ENCODE results near the gene MAP7.

Gene MAP7

DNA sequence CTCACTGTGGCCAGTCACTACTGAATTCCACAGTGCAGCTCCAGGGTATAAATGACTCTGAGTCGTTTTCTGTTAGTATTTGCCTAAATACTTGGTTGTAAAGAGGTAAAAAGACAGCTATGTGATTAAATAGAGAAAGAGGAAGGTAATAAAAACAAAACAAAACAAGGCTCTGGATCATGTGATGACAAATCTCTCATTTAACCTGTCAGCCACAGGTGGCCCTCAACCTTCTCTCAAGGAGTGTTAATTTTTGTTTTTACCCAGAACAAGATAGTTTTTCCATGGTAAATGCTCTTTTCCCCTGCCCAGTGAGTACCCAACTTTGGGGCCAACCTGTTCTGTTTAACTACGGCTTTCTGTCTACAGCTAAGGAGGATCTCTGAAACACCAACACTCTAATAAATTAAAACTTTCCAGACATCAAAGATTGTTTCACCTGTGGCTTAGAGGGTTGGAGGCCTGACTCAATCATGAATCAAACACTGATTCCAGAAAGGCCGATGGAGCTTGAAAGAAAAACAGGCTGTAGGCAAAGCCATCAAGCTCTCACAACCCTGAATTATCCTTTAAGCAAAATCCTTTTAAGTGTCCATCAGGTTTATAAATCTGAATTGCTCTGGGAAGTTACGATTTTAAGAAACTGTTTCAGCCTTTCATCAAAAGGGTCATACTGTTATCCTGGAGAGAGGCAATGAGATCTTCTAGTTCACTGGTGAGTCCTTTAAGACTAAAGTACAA, 179.1 kb downstream of the MAP7 start:
- DNase-seq: no peak

DNA sequence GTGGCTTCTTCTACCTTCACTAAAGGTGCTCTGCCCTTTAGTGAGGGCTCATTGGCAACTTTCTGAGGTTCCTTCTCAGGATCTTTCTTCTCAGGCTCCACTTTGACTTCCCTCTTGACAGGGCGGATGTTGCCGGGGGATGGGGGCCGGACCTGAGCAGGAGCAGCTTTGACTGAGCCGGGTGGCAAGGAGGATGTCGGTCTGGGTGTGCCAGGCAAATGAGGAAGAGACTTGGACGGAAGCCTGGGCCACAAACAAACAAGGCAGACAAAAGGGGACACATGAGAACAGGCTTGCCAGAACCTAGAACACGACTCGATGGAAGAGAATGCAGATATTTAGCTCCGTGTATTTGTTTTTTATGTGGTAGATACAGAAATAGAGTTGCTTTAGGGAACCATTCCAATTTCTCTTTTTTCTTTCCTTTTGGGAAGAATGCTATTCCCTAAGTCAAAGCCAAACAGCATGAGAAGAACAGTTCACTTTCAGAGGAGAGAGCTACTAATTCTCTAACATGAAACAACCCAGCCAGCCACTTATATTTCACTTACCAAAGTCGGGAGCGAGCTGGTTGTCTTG, 184.4 kb downstream of the MAP7 start:
- no peak for DNase-seq

DNA sequence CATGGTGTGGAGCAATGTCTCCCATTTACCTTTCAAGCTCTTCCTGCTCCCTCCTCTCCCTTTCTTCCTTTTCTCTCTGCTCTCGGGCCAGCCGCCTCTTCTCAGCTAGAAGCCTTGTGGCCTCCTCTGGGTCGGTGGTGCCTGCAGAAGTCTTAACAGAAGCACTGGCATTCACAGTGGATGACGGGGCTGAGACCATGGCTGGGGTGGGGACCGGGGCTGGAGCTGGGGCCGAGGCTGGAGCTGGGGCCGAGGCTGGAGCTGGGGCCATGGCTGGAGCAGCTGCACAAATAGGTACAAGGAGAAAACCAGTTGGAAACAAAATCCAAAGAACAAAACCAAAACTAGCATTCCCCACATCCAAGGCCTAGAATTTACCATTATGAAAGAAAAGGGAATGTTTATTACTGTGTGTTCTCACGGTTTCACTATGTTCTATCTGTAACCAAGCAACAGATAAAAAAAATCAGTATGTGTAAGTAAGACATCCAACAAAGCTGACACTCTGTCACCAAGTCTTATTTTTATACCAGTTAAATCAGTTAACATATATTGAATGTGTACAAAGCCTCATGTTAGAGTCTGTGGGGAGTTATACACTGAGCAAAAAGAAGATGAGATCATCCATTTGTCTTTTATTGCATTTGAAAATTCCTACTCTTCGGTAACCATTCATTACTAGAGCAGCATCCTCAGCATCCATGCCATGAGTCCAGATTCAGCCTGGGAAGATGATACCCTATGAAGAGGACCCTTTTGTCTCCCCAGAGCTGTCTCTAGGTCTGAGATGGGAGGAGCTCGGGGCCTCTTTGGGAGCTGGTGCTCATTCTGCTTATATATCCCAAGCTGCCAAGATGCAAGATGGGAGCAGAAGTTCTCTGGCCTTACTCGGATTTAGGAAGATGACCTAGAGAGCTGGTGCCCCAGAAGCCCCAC, 187.5 kb downstream of the MAP7 start:
- no peak for DNase-seq

DNA sequence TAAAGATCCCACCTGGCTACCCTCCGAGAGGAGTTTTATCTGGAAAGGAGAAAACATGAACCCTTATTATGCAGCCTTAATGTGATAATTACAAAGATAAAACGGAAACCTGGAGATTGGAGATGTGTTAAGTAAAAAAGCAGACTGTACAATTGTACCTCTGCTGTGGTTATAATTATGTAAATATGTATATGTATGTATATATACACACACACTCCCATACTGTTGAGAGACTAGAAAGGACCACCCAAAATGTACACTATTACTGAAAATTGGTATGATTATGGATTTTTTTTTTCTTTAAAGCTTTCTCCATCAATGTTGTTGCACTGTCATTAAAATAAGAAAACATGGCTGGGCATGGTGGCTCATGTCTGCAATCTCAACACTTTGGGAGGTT, 188.4 kb downstream of the MAP7 start:
- DNase-seq: no peak

DNA sequence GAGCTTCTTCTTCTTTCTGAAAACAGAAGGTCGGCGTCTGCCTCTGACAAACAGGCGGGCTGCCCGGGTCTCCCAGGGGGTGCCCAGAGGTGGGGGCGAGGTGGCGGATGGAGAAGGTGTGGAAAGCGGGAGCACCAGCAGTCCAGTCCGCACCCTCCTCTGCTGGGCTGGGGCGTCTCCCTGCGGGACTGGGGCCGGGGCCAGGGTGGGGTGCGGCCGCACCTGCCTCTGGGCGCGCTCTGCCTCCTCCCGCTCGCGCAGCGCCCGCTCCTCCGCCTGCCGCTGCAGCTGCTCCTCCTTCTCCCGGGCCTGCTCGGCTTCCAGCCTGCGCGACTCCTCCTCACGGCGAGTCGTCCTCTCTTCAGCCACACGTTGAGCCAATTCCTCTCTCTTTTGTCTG, 189.4 kb downstream of the MAP7 start:
- no peak for DNase-seq

DNA sequence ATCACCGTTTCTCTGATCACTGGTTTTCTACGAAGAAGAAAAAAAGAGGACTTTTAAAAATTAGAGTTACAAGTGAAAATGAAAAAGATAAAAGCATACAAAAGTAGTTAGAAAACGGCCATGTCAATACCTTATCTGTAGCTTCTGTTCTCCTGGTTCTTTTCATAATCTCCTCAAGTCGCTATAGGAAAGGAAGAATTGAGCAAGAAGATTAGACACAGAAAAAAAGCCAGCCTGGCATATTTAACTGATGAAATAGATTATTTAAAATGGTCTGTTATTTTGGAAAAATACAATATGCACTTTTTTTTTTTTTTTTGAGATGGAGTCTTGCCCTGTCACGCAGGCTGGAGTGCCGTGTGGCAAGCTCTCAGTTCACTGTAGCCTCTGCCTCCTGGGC, 190.4 kb downstream of the MAP7 start:
- no peak for DNase-seq

DNA sequence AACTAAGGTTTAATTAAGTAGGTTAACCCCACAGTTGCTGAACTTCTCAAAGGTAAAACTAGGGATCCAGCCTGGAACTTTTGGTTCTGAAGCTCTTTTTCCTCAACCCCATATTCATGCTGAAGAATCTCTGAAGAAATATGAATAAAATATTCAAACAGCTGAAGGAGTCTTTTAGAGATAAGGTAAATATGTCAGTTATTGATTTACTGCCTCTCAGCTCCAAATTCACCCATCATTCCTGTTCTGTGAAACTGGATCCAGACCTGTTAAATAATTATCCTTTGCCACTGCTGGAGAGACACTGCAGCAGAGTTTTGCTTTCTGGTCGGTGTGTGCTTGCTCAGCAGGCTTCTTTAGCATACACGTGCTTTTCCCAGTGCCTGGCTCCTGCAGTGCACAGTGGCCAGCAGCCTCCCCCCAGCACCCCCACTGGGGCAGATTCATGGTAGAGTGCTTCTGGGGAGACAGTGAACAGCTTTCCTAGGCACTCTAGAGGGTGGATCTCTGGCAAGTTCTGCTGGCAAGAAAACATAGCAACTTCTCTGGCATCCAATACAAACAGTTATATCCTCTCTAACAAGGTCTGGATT, 198.6 kb downstream of the MAP7 start:
- no peak for DNase-seq

DNA sequence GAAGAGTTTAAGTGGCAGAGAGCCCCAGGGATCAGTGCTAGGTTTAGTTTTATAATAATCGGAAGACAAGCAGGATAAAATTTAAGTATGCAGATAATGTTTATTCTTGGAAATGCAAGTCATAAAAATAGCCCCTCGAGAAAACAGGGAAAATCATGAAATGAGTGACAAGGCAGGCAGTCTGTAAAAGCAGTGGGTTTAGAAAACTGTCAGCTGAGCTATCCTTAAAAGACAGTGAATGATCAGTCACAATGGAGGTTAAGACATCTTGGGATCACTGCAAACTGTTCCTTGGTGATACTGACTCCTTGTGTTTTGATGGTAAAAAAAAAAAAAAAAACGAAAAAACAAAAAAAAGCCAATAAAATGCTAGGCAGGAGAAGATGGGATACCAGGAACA, 199.3 kb downstream of the MAP7 start:
- DNase-seq: no peak

DNA sequence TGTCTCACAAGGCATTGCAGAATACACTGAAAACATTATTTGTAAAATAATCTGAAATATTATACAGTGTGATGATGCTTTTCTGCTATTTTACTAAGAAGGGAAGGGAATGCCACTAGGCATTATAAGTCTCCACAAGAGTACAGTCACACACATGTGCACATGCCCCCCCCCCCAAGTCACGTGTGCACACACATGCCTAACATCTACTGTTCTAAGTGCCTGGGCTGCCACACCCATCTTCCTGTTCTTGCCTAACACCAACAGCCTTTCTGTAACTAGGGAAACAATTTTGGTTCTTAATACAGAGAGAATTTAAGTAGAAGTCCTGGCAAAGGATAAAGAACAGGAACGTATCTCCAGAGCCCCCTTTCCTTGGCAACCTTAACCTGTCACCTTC, 202.4 kb downstream of the MAP7 start:
- no peak for DNase-seq

DNA sequence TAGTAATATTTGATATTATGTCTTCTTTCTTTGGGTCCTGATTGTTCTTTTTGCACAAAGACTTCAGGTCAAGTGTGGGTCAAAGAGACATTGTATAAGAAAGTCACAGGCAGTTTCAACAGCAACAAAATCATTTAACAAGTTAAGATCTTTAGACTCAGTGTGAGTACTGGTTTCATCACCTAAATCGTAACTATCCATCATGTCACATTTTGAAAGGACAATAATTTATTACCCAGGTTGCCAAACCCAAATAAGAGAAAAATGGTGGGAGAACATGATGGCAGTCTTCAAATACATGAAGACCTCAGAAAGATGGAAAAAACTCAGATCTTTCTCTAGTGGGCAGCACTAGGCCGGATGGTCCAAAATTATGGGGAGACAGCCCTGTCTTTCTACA, 205.1 kb downstream of the MAP7 start:
- no peak for DNase-seq

DNA sequence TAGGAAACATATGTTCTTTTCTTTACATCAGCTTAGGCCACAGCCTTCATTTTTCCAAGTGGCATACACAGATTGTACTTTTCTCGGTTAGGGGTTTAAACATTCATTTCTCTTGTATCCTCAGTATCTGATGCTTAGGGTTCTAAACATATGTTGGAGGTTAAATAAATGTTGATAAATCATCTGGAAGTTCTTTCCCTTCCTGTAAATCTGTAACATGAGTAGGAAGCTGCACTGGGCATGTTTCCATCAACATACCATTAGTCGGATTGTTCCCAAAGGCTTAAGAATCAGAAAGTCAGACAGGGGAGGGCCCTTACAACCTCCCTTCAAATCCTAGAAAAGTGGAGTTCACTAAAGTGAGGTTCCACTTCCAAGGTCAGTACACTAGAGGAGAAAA, 205.8 kb downstream of the MAP7 start:
- no peak for DNase-seq

DNA sequence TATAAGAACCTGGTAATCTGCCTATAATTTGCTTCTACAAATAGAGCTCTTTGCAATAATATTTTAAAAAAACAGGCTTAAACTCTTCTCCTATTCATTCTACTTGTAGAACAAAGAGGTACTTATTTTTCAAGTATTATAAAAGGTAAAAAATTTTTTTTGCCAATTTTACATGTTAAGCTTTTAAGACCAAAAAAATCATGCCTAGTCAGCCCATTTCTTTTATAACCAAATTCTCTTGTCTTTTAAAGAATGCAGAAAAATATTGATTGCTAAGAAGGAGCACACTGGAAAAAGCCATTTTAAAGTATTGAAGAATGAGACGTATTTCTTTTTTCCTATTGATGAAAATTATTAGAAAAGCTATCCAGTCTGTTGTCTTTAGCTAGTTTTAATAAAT, 206.5 kb downstream of the MAP7 start:
- DNase-seq: no peak

DNA sequence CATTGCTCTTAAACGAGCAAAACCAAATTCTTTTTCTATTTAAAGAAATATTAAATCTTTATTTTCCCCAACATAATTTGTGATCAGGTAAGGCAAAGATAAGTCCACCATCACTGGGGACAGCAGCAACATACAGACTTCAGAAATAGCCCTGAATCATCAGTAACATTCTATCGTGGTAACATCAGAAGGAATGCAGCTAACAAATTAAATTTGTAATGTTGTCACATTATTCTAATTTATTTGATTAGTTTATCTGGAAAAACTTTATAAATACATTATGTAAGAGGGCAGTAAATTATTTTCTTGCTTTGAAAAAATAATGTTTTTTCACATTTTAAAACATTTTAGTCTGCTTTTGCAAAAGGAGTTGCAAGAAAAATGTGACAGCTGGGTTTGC, 206.9 kb downstream of the MAP7 start:
- no peak for DNase-seq

DNA sequence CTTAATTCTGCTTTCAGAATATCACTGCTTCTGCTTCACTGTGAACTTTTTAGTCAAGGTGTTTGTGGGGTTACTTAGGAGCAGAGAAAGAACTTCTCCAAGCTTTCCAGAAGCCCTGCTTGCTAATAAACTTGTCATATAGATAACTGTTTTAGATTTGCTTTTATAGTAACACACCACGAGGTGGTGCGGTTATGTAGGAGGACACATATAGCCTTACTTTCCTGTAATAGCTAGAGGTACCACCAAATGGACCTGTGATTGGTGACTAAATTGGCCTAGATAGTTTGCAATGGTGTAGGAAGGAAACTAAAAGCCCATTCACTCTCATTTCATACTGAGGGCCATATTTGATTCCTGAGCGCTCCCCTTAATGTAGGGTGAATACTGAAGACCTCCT, 208.3 kb downstream of the MAP7 start:
- no peak for DNase-seq

DNA sequence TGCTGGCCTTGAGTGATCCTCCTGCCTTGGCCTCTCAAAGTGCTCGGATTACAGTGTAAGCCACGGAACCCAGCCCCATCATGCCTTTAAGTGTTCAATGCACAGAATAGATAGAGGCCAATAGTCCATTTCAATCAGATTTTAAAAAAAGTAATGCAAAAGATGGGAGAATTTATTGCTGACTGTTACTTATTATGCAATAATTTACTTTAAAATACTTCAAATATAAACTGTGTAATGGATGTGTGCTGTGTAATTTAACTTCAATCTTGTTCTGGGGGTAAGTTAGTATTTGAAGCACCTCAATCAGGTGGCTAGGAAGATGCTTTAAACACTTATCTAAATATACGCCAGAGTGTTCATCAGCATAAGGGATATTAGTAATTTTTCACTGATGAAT, 208.9 kb downstream of the MAP7 start:
- DNase-seq: no peak

DNA sequence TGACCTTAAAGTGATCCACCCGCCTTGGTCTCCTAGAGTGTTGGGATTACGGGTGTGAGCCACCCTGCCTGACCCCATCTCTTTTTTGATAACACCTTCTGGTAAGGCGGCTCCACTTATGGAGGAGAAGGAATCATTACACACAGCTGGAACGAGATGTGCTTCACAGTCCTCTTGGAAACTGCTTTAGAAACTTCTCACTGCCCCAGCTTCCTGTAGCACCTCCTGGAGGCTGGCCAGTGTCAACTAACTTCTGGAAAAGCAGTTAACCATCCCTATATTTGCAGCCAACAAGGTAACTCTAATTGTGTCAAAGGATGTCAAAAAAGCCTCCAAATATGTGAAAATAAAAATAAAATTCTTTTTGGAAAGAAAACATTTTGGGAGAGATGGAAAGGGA, 211.7 kb downstream of the MAP7 start:
- DNase-seq: no peak

DNA sequence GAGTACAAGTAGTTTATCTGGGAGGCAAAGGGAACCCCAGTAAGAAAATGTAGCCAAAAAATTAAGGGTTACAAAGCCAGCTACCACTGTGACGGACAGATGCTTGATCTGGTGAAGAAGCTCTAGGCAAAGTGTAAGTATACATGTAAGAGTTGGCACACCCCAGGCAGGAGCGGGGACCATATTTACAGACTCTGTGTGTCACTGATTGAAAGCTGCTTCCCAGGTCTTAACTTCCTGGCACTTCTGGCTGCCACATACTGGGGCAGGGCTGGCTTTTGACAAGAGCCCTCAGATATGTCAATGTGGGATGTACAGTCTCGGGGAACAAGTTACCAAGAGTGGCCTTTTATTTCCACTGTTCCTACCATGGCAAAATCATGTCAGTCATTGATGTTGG, 212.6 kb downstream of the MAP7 start:
- DNase-seq: no peak

DNA sequence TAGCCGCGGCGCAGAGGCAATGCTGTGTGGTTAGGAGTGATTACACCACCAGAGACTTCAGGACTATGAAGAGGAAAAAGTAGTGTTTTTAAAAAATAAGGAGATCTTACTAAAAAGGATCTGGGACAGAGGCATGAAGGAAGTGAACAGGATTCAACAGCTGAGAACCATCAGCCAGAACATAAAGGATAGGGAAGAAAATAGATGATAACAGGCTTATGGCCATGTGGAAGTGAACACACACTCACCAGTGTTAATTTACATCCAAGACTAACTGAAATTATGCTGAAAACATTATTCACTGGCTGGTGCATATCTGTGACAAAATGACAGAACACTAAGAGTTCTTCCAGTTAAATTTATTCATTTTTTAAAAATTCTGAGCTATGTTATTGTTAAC, 213.1 kb downstream of the MAP7 start:
- DNase-seq: no peak

DNA sequence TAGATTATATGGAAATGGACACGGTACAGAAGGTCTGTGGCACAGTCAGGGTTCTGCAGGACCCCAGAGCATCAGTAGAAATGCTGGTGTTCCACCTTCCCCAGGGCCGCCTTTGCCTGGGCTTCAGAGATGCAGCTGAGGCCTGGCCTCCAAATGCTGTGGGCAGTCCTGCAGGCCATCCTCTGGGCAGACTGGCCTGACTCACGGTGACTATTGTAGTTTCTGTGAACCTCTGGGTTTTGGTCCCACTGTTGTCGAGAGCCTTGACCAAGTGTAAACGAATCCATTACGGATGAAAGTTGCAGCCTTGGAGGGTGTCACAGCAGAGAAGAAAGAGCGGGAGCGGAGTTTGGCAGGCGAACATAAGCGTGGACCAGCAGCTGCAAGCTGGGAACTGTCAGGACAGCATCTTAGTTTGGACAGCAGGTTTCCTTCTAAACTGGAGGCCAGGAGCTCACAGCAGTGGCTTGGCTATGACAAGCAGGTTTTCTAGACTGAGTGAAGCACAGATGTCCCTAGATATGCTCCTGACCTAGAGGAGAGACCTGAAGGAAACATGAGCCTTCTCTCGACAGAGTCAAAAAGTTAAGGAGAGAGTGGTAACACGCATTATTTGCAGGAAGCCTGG, 214.4 kb downstream of the MAP7 start:
- no peak for DNase-seq

DNA sequence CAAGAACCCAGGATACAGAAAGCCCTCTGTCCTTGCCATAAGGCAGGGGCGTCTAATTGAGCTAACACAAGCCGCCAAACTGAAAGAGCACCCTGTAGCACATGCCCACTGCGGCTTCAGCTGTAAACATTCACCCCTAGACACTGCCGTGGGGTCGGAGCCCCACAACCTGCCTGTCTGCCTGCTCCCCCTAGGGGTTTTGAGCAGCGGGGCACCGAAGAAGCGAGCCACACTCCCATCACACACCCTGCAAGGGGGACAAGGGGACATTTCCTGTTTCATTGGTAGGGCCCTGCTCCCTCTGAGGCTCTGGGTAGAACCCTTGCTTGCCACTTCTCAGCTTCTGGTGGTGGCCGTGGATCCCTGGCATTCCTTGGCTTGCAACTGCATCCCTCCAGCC, 215.4 kb downstream of the MAP7 start:
- DNase-seq: no peak

DNA sequence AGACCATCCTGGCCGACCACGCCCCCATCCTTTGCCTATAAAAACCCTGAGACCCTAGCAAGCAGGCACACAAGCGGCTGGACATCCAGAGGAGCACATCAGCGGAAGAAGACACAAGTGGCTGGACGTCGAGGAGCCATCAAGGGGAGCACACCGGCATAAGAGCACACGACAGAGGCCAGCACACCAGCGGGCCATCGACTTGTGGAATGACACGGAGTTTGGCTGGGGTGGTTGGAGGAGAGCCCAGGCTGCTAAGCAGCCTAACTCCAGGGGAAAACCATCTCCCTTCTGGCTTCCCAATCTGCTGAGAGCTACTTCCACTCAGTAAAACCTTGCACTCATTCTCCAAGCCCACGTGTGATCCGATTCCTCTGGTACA, 215.8 kb downstream of the MAP7 start:
- no peak for DNase-seq

DNA sequence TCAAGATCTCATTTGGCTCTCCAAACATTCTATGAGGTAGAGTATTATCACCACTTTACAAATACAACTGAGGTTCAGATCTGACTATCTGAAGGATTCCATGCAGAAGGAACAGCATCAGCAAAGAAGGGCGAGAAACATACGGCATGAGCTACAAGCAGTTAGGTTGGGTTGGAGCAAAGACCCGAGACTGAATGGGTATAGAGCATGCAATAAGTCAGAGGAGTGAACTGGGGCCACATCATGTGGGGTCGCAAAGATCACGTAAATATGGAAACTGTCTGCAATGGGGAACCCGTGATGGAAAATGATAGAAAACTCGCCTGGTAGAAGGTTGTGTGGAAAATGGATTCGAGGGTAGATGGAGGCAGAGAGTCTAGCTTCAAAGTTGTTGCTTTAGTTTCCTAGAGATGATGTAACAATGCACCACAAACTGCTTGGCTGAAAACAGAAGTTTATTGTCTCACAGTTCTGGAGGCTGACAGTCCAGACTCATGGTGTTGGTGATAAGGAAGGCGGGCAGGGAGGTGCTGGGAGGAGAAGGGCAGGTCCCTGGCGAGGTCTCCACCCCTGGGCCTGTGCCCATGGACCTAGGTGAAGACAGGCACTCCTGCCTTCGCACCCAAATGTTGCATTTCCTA, 216.3 kb downstream of the MAP7 start:
- DNase-seq: no peak

DNA sequence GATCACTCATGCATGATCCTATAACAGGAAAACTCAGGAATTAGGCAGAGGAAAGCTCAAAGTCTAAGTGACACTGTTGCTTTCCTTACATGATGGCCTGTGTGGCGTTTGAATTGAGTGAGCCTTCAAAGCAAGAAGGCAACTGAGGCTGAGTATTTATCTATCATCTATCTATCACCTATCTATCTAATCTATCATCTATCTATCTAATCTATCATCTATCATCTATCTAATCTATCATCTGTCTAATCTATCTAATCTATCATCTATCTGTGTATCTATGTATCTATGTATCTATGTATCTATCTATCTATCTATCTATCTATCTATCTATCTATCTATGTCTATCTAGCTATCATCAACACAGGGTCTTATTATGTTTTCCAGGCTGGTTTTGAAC, 218.8 kb downstream of the MAP7 start:
- no peak for DNase-seq
